Psoas muscle (tissue), 8 donors: ENCODE results near the gene PROCR. TPM values are rescaled to one million over a fixed set of nuclear protein-coding genes. Genes with fewer than 3 reads are reported as not detected.
"Not testable (repeated sequence)": the region's sequence is repeated elsewhere in the genome, so short reads cannot be mapped to it uniquely, and the experiment has no call there.

Source experiments
- ATAC-seq, 4 donors: fragments of 200-7000 bp; cut with Tn5 transposase; one replicate each; pipeline ENCODE4 v1.9.1; 2020; ENCODE audit warnings: moderate library complexity in 3 of 4, mild to moderate bottlenecking in 2 of 4
- DNase-seq, 2 donors: peaks; one replicate each; pipeline ENCODE4 v3.0.0-alpha.2; 2020
- H3K27ac ChIP-seq: fragments of 200-600 bp; one replicate; pipeline ENCODE4 v1.8.0; 2022
- H3K27me3 ChIP-seq, 3 donors: fragments of 200-600 bp in 1 of 3; one replicate each; pipeline versions ENCODE4 v1.6.1 to v1.8.0; 2013 to 2022; ENCODE audit warnings: low read length in 2 of 3, mild to moderate bottlenecking in 2 of 3, moderate library complexity in 1 of 3; ENCODE audit not compliant: insufficient read depth in 3 of 3
- H3K36me3 ChIP-seq, 2 donors: fragments of 200-600 bp in 1 of 2; one replicate each; pipeline versions ENCODE4 v1.6.1 to v1.8.0; 2013 to 2022; ENCODE audit warnings: low read depth in 1 of 2, mild to moderate bottlenecking in 1 of 2, moderate library complexity in 1 of 2; ENCODE audit not compliant: insufficient read depth in 1 of 2
- H3K4me1 ChIP-seq: fragments of 200-600 bp; one replicate; pipeline ENCODE4 v1.8.0; 2022
- H3K4me3 ChIP-seq: fragments of 200-600 bp; one replicate; pipeline ENCODE4 v1.8.0; 2022; ENCODE audit warnings: mild to moderate bottlenecking
- H3K9me3 ChIP-seq: fragments of 200-600 bp; one replicate; pipeline ENCODE4 v1.8.0; 2022
- WGBS, 3 donors: extraction: QIAGEN DNeasy Blood & Tissue Kit; methylation state at CpG; one replicate each; pipeline versions ENCODE4 v1.1.6 to v1.1.7; 2013; 5-methylcytosine and 5-hydroxymethylcytosine counted together
- intact Hi-C, 2 donors: fragments of 100-400 bp; cut with DNase I; formaldehyde crosslinking; loops; one replicate each; pipeline versions ENCODE4 v1.11.0 to v1.14.2; 2022
- polyA plus RNA-seq, 3 donors: library from polyadenylated mRNA; stranded (reverse); fragments of 200-250 nt; gene quantifications; one replicate each; pipeline ENCODE4 v1.2.3, GENCODE V29; 2013
- total RNA-seq, 4 donors: library from RNA; stranded (reverse); fragmentation: NEBNext Ultra II Directional in 2 of 4; extraction: Animal tissue kit (Norgen Biotek cat#: 25700) in 2 of 4; gene quantifications; one replicate each; pipeline versions ENCODE4 v1.2.1 to v1.2.4, GENCODE V29; 2021 to 2023
- TF ChIP-seq, protein P1 (sequence below): fragments of 200-600 bp; IDR thresholded peaks from one replicate; pipeline ENCODE4 v1.8.0; 2022; ENCODE audit warnings: antibody characterized with exemption
- donor health status: healthy with polysubstance abuse.
- donor health status: DM: no; HTN: no; CAD: no; lungs with moderate emphysema.
- donor health status: Bipolar disorder and iron deficiency.
- donor health status: healthy.
- donor health status: DM: yes; HTN: yes; CAD: no.
- donor health status: DM: no; HTN: no; CAD: no.
- donor health status: DM: no; HTN: no; CAD: no.
- donor health status: DM: yes; HTN: yes; CAD: no.

PROCR gene
- total and polyA plus RNA-seq, 7 donors: 2.8 to 8.8 (median 6.1) TPM

DNA sequence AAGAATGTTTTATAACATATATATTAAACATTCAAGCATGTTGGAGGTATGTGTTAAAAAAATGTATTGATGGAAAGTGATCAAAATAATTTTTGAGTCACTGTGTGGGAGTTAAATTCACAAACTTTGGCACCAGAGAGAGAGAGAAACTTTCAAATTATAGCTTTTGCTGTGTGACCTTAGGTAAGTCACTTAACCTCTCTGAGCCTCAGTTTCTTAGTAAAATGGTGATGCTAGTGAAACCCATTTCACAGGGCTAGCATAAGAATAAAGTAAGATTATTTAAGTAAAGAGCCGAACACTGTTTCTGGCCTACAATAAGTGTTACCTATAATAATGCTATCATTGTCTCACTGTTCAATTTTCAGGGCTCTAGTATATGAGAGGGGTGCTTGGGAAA lies 4.1 kb upstream of the PROCR start:
- peaks cover 4% of the 10 kb centered on the region for H3K4me1 ChIP-seq
- ATAC-seq (no peak), DNase-seq (no peak)
- 94 to 100% (median 97%) methylated on average over 1 of the region's 1 CpG for WGBS, 3 donors
- TF ChIP-seq, protein P1, sequence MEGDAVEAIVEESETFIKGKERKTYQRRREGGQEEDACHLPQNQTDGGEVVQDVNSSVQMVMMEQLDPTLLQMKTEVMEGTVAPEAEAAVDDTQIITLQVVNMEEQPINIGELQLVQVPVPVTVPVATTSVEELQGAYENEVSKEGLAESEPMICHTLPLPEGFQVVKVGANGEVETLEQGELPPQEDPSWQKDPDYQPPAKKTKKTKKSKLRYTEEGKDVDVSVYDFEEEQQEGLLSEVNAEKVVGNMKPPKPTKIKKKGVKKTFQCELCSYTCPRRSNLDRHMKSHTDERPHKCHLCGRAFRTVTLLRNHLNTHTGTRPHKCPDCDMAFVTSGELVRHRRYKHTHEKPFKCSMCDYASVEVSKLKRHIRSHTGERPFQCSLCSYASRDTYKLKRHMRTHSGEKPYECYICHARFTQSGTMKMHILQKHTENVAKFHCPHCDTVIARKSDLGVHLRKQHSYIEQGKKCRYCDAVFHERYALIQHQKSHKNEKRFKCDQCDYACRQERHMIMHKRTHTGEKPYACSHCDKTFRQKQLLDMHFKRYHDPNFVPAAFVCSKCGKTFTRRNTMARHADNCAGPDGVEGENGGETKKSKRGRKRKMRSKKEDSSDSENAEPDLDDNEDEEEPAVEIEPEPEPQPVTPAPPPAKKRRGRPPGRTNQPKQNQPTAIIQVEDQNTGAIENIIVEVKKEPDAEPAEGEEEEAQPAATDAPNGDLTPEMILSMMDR: no peak
- intact Hi-C loops: no loop called here
- no peaks in the 10 kb centered on the region for H3K27me3 ChIP-seq
- no peaks in the 10 kb centered on the region for H3K36me3 ChIP-seq
- no peaks in the 10 kb centered on the region for H3K9me3 ChIP-seq
- H3K27ac ChIP-seq: no peak overlapping the region
- no peak overlapping the region for H3K4me3 ChIP-seq

DNA sequence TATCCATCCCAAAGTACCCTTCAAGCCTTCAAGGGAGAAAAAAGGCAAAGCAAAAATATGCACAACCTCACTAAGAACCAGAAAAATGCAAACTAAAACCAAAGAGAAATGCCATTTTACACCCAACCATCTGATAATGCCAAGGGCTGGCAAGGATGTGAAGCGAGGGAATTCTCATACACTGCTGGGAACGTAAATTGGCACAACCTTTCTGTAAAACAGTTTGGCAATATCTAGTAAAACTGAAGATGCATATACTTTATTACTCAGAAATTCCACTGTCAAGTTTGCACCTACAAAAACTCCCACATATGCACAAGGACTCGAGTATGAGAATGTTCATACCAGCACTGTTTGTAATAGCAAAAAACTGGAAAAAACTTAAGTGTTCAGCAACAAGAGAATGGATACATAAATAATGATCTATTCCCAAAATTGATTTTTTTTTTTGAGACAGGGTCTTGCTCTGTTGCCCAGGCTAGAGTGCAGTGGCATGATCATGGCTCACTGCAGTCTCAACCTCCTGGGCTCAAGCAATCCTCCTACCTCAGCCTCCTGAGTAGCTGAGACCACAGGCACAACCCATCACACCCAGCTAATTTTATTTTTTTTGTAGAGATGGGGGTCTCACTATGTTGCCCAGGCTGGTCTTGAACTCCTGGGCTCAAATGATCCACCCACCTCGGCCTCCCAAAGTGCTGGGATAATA lies 3.0 kb upstream of the PROCR start:
- H3K4me1 ChIP-seq, H3K27ac ChIP-seq, DNase-seq, H3K4me3 ChIP-seq, ATAC-seq, H3K9me3 ChIP-seq, H3K36me3 ChIP-seq, H3K27me3 ChIP-seq, intact Hi-C loops: not testable (repeated sequence)
- 80 to 90% (median 83%) methylated on average over 4 of the region's 4 CpGs for WGBS, 3 donors

GRCh38 chr20:35171438-35171752 lies 477 bp upstream of the PROCR start:
- no peaks in the 10 kb centered on the region for H3K9me3 ChIP-seq
- intact Hi-C loops: no loop called here
- peaks cover 0 to 2% (median 0%) of the 10 kb centered on the region in 3 donors for H3K27me3 ChIP-seq
- DNase-seq (no peak), ATAC-seq (no peak)
- H3K36me3 ChIP-seq: no peaks in the 10 kb centered on the region
- H3K4me1 ChIP-seq: peaks cover 1% of the 10 kb centered on the region
- TF ChIP-seq, protein P1: no peak
- peak overlapping the region; percentile 9 for H3K27ac ChIP-seq
- WGBS, 3 donors: 59 to 65% (median 63%) methylated on average over 1 of the region's 1 CpG
- H3K4me3 ChIP-seq: peak overlapping the region; percentile 55

DNA sequence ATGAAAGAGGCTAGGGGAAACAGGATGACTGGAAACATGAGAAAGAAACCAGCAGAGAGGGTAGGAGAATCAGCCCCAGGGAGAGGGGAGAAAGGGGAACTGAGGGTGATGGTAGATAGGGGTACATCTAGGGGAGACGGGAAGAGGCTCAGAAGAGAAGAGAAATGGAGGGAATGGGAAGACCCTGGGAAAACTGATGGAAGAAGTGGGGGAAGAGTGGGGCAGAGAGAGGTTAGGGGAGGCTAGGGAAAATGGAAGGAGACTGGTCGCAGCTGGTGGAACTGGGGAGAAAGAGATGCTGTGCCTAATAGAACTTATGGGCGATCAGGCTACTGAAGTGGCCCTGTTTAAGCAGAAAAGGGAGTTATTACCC lies 548 bp downstream of the PROCR start:
- Histone ChIP-seq H3K4me1 (no peaks in the 10 kb centered on the region), H3K27me3 (peaks cover 0 to 2% (median 0%) of the 10 kb centered on the region in 3 donors), H3K36me3 (no peaks in the 10 kb centered on the region), H3K27ac (peak overlapping the region; percentile 16), H3K4me3 (peak overlapping the region; percentile 55), H3K9me3 (no peaks in the 10 kb centered on the region)
- TF ChIP-seq, protein P1: no peak
- intact Hi-C loops: no loop called here
- ATAC-seq (no peak), DNase-seq (no peak)
- 78 to 89% (median 82%) methylated on average over 3 of the region's 3 CpGs for WGBS, 3 donors

GRCh38 chr20:35173576-35174192 lies 1.8 kb downstream of the PROCR start:
- Histone ChIP-seq H3K27ac (no peak overlapping the region), H3K9me3 (no peaks in the 10 kb centered on the region), H3K4me3 (no peak overlapping the region), H3K36me3 (no peaks in the 10 kb centered on the region), H3K4me1 (no peaks in the 10 kb centered on the region), H3K27me3 (peaks cover 0 to 2% (median 0%) of the 10 kb centered on the region in 3 donors)
- WGBS, 3 donors: 75 to 88% (median 84%) methylated on average over 12 of the region's 12 CpGs
- intact Hi-C loops: no loop called here
- DNase-seq (no peak), ATAC-seq (no peak)
- TF ChIP-seq, protein P1: no peak
